ENCODE results near the gene IRX1.

IRX1 gene

GRCh38 chr5:3601061-3601710 lies 5.6 kb downstream of the IRX1 start:
- no peak for DNase-seq

DNA sequence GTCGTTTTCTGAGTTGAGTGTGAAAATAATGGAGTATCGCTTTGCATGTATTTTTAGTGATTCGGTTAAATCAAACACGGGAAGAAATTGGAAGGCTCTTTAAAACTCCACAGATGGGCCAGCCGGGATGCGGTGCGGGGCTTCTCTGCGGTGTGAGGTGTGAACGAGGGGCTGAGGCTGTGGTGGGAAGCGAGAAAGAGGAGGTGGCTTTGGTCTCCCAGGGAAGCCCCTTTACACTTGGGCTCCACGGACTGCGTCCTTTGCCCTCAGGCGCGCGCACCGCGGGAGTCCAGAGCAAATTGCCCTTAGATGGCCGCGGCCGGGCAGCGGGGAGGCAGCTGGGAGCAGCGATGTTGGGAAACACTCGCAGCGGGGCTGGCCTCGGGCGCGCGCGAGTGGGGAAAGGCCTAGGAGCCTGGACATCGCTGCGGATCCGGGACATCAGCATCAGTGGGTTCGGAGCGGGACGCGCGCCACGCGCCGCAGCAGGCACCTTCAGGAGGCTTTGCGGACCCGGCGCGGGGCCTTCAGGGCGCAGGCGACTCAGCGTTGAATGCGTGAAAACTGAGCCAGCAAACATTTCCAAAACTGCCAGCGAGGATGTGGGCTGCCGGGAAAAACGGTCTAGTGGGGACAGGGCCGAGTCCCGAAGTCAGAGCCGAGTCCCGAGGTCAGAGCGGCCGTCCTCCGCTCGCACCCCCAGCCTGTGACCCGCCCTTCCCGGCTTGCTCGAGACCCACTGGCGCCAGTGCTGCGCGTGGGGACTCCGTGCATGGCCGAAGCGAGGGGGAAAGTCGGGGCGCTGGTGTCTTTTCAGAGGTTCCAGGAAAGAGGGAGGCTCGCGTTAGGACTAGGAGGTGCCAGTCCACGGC lies 6.5 kb downstream of the IRX1 start:
- no peak for DNase-seq

- DNase-seq = peak; percentile 2
Observed at GRCh38 chr5:3602785-3603502, 7.3 kb downstream of the IRX1 start.

DNA sequence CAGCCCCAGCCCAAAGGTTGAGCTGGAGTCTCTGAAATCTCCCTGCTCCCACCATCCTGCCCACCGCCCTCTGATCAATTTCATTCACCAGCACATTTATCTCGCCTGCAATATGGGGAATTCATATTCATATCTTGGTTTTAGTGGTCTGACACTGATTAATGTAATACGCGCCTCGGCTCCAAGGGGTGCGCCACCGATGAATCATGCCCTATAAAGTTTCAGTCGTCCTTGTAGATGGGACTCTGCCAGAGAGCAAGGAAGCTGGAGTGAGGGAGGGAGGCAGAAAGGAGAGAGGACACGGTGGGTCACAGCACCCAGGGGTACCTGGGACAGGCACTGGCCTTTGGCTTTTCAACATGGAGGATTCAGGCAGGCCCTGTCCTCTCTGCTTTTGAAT lies 8.9 kb downstream of the IRX1 start:
- no peak for DNase-seq

DNA sequence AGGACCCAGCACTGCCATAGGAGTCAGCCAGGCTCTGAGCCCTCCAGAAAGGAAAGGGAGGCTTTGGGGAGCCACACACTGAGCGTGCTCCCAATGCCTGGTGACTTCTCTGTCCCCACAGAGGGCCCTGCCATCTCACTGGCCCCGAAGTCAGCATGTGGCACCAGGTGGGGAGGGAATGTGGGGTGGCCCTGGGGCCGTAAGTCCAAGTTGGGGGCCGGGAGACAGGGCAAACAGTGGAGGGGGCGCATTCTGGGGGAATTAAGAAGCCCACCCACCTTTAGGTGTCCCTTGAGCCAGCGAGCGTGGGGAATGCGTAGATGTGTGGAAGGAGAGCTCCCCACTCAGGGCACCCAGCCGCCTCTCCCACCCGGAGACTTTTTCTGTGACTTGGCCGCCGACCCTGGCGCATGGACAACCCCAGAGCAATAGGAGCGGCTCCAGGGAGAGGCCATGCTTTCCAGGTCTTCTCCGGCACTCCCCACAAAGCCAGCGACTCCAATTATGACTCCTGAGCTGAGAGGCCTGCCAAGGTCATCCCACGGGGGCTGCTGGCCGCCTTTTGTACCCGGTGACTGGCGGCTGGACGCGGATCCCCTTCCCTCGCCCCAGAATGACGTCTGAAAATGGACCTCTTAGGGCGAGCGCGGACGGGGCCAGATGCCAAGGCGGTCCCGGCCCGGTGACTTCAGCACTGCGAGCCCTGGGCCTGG lies 9.8 kb downstream of the IRX1 start:
- DNase-seq = no peak

GRCh38 chr5:3606121-3606831 lies 10.6 kb downstream of the IRX1 start:
- DNase-seq = no peak

GRCh38 chr5:3607541-3608181 lies 12.0 kb downstream of the IRX1 start:
- DNase-seq = no peak

DNA sequence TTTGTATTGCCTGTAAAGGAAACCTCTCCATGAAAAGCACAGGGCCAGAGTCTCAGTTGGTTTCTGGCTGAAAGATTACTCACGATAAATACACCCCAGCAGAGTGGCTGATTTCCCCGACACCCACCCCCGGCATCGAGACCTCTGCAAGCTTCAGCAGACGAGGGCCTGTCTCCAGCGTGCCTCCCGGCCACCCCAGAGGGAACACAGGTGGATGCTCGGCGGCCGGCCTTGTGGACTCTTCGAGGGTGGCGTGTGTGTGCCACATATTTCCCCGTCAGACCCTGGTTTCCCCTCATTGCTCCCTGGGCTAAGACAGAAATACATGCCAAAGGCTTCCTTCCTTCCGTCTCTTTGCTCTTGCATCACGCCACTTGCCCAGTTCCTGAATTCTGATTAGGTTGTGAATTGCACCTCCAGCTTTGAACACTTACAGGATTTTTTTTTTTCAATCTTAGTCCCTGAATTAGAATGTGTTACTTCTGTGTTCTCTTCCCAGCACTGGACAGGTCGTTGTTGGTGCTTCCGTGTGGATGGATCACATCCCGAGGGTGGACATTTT lies 13.6 kb downstream of the IRX1 start:
- DNase-seq = no peak

DNA sequence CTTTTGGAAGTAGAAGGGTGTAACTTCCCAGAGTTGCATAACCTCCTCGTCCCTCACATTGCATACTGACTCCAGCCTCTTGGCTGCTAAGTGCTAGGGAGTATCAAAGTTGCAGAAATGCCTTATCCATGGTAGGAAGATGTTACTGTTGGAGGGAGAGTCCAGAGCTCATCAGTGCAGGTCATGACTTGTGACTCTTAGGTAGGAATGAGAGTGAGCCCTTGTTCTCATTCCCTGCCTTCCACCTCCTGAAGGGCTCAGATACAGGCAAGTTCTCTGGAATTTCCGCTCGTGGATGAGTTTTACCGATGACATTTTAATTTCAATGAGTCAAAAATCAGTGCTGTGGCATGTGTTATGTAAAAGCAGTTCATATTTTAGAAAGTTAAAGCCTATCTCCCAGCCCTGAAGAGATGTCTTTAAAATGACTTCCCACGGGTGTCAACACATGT lies 17.0 kb downstream of the IRX1 start:
- DNase-seq = no peak

DNA sequence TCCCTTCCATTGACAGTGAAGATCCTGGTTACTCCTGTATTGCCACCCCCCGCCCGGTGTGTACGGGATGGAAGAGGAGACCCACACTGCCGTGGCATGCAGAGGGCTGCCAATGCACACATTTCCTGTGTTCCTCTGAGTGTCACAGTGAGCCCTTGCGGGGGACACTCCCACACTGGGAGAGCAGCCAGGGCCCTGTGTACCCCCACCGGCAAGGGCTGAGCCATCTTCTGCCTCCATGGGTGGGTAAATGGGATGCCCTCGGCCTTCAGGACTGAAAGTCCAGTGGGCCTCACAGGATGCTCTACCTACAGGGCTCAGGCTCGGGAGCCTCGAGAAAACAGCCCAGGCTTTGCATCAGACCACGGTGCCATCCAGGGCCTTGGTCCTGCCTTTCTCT lies 18.1 kb downstream of the IRX1 start:
- DNase-seq = no peak

DNA sequence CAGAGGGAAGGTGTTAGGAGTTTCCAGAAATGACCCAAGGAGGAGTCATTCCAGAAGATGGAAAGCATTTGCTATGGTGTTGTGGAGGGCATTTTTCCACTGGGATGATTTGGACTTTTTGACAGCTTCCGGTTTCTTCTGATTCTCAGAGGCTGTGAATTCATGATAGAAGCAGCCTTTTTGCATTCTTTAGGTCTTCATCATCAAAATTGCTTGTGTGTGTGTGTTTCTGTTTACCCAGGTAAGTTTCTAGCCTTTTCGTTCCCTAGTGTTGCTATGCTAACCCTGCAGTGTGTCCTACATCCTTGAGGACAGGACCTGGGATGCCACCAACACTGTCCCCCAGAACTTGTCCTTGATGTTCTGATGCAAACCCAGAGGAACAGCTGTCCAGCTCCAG lies 19.6 kb downstream of the IRX1 start:
- no peak for DNase-seq

DNA sequence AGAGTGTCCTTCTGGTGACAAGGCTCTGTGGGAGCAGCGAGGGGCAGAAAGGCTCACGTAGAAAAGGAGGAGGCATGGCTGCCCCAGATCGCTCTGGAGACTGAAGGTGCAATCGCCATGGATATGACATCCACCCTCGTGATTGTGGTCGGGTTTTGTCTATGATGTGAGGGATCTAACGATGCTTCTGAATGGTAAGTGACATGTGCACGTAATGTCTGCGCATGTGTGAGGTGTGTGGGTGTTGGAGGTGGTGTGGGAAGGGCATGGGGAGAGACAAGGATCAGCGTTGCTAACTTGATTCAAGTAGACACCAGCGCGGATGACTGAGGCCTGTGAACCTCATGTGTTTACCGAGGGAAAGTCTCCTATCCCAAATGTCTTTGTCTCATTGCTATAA lies 20.2 kb downstream of the IRX1 start:
- no peak for DNase-seq

DNA sequence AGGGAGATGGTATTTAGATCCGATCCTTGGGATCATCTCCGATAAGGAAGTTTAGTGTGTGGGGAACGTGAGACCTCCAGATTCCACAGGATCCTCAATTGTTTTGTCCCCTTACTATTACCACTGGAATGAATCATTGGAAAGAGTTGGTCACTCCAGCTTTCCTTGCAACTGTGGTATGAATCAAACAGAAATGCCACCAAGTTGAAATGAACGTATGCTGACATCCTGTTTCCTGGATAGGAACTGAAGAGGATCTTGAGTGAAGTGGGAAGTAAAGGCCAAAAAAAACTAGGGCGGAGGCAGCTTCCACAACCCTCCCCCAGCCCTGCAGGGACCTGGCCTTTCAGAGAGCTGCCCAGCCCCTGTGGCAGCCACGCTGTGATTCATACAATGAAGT lies 23.9 kb downstream of the IRX1 start:
- DNase-seq = no peak

GRCh38 chr5:3622961-3623360 lies 27.3 kb downstream of the IRX1 start:
- DNase-seq = no peak

DNA sequence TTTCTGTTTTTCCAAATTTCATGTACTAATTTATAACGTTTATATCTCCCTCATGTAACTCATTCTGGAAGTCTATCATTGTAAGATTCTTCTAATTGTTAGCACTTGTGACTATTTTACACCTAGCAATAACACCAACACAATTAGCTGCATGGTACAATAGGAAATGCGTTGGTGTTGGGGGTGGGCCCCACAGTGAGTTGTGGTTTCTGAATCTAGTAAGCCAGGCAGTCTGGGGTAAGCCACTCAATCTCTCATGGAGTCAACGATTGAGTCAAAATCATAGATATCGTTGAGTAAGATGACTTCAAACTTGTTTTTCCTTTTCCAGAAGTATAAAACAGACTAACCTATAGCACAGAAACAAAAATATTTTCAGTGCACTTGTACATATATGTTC lies 30.0 kb downstream of the IRX1 start:
- DNase-seq = no peak

DNA sequence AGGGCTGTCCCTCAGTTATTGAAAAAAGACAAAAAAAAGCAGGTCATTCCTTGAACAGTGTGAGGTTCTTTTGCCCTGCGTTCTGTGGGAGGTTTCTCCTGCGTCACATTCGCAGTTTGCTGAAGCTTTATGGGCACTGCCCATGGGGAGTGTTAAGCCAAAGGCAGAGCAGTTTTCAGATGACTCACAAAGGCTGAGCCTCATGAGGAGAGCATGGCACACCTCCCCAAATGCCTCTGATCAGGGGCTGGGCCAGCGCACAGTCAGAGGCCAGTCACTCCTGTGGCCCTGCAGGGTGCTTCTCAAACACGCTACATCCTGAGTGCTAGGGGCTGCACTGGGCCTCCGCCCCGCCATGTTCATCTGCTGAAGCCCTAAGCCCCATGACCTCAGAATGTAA lies 38.4 kb downstream of the IRX1 start:
- no peak for DNase-seq

DNA sequence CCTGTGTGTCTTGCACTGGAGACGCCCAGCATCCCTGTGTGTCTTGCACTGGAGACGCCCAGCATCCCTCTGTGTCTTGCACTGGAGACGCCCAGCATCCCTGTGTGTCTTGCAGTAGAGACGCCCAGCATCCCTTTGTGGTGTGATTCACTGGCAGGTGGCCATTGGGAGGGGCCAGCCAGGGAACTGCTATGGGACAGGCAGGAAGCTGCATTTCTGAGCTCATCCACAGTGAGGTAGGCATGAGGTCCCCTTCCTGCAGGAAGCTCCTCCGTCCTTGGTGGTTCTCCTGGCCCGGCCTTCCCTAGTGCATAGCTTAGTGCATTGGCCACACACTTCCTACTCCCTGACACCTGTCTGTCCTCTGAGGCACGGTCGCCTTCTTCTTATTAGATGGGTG lies 43.5 kb downstream of the IRX1 start:
- DNase-seq = no peak

DNA sequence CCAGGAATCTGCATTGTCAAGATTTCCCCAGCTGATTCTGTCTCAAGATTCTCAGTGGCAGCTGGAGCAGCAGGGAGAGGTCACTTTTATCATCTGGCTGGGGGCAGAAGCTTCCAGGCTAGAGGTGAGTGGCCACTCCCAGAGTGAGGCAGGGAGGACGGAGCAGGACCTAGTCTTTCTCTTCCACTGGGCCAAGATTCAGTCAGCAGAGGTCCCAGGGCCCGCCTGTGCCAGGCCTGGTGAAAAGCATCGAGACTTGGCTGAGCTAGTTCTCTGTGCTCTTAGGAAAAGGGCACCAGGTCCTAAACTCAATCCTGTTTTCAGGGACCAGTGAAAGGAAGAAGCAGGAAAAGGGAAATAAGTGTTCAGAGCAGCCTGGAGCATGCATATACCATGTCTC lies 46.6 kb downstream of the IRX1 start:
- no peak for DNase-seq

DNA sequence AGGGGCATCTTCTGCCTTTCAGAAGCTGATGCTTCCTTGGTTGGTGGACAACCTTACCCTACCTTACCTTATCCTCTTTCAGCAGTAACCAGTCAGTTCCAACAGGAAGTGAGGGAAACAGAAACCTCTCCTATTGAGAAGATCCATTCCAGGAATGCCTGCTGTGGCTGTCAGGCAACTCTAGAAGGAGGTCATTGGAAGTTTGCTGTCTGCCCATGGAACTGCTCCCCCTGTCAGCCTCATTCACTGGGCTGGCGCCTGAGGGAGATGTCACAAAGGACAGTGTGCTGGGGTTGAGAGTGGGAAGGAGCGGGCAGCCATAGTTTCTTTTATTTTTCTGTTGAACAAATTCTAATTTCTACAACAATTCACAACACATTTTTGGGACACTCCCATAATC lies 54.7 kb downstream of the IRX1 start:
- DNase-seq = no peak

- DNase-seq = no peak
Observed at GRCh38 chr5:3650868-3651267, 55.2 kb downstream of the IRX1 start.

Measured in inflammatory macrophage treated with lipopolysaccharide for 4 hours (primary cell).